H9 (cell line): ENCODE results near the gene TMEM169. TPM values are rescaled to one million over a fixed set of nuclear protein-coding genes. Genes with fewer than 3 reads are reported as not detected.
A peak's percentile ranks its signal among the peaks of the same experiment; 100 is the strongest.

Experiments used
- DNase-seq: peaks from one replicate; pipeline ENCODE4 v3.0.0-alpha.2; 2017
- H2AFZ ChIP-seq: one replicate; pipeline ENCODE4 v1.6.1; 2013; ENCODE audit warnings: mild to moderate bottlenecking, low read length, control low read depth, moderate library complexity
- H2AK5ac ChIP-seq: 2 replicates; pipeline ENCODE4 v1.6.1; 2013; ENCODE audit warnings: low read length, control low read depth, mixed read lengths; ENCODE audit not compliant: insufficient read length
- H2BK120ac ChIP-seq: one replicate; pipeline ENCODE4 v1.6.1; 2013; ENCODE audit warnings: low read depth, mild to moderate bottlenecking, low read length, control low read depth, inconsistent platforms; ENCODE audit not compliant: poor library complexity, severe bottlenecking
- H2BK12ac ChIP-seq: 2 replicates; pipeline ENCODE4 v1.6.1; 2013; ENCODE audit warnings: low read length, control low read depth, mixed read lengths, low read depth; ENCODE audit not compliant: insufficient read length
- H2BK15ac ChIP-seq: 2 replicates; pipeline ENCODE4 v1.6.1; 2013; ENCODE audit warnings: low read depth, low read length, control low read depth
- H2BK20ac ChIP-seq: one replicate; pipeline ENCODE4 v1.6.1; 2013; ENCODE audit warnings: low read depth, mild to moderate bottlenecking, low read length, control low read depth, inconsistent platforms; ENCODE audit not compliant: poor library complexity, severe bottlenecking
- H2BK5ac ChIP-seq: 2 replicates; pipeline ENCODE4 v1.6.1; 2013; ENCODE audit warnings: low read length, control low read depth, mixed read lengths; ENCODE audit not compliant: insufficient read length
- H3K14ac ChIP-seq: 2 replicates; pipeline ENCODE4 v1.6.1; 2013; ENCODE audit warnings: low read length, control low read depth; ENCODE audit not compliant: insufficient read depth
- H3K18ac ChIP-seq: 2 replicates; pipeline ENCODE4 v1.6.1; 2013; ENCODE audit warnings: low read depth, mild to moderate bottlenecking, mixed read lengths, low read length, control low read depth; ENCODE audit not compliant: insufficient read length
- H3K23ac ChIP-seq: 2 replicates; pipeline ENCODE4 v1.6.1; 2013; ENCODE audit warnings: low read length, control low read depth, mixed read lengths, low read depth; ENCODE audit not compliant: insufficient read length
- H3K23me2 ChIP-seq: 2 replicates; pipeline ENCODE4 v1.6.1; 2013; ENCODE audit warnings: low read depth, mild to moderate bottlenecking, mixed read lengths, low read length, control low read depth; ENCODE audit not compliant: insufficient read length, poor library complexity, severe bottlenecking
- H3K27ac ChIP-seq: 2 replicates; pipeline ENCODE4 v1.5.1; 2013; ENCODE audit warnings: low read length, control low read depth, mixed read lengths, low read depth; ENCODE audit not compliant: insufficient read length
- H3K27me3 ChIP-seq: 2 replicates; pipeline ENCODE4 v1.6.1; 2013; ENCODE audit warnings: low read length, control low read depth, inconsistent platforms; ENCODE audit not compliant: insufficient read depth
- H3K4ac ChIP-seq: 2 replicates; pipeline ENCODE4 v1.6.1; 2013; ENCODE audit warnings: low read depth, mild to moderate bottlenecking, control low read depth, inconsistent platforms, low read length, moderate library complexity
- H3K4me1 ChIP-seq: 2 replicates; pipeline ENCODE4 v1.6.1; 2013; ENCODE audit warnings: low read length, control low read depth, inconsistent platforms; ENCODE audit not compliant: insufficient read depth
- H3K4me2 ChIP-seq: 2 replicates; pipeline ENCODE4 v1.6.1; 2013; ENCODE audit warnings: low read length, control low read depth, mixed read lengths; ENCODE audit not compliant: insufficient read length, insufficient read depth
- H3K56ac ChIP-seq: 2 replicates; pipeline ENCODE4 v1.6.1; 2013; ENCODE audit warnings: low read depth, mild to moderate bottlenecking, mixed read lengths, low read length, control low read depth; ENCODE audit not compliant: insufficient read length
- H3K79me1 ChIP-seq: 2 replicates; pipeline ENCODE4 v1.6.1; 2013; ENCODE audit warnings: low read depth, mild to moderate bottlenecking, moderate library complexity, low read length, control low read depth, inconsistent platforms; ENCODE audit not compliant: insufficient read depth, poor library complexity, severe bottlenecking
- H3K79me2 ChIP-seq: 2 replicates; pipeline ENCODE4 v1.6.1; 2013; ENCODE audit warnings: low read length, control low read depth, inconsistent platforms; ENCODE audit not compliant: insufficient read depth
- H3K9ac ChIP-seq: 2 replicates; pipeline ENCODE4 v1.6.1; 2013; ENCODE audit warnings: low read length, control low read depth, mixed read lengths; ENCODE audit not compliant: insufficient read length; ENCODE audit errors: extremely low read depth
- H3K9me3 ChIP-seq: one replicate; pipeline ENCODE4 v1.6.1; 2013; ENCODE audit warnings: low read depth, low read length, inconsistent platforms; ENCODE audit not compliant: control insufficient read depth
- H3T11ph ChIP-seq: one replicate; pipeline ENCODE4 v1.6.1; 2013; ENCODE audit warnings: mild to moderate bottlenecking, low read length, control low read depth, inconsistent platforms
- H4K20me1 ChIP-seq: one replicate; pipeline ENCODE4 v1.6.1; 2013; ENCODE audit not compliant: control insufficient read depth, insufficient read length, insufficient read depth
- H4K5ac ChIP-seq: 2 replicates; pipeline ENCODE4 v1.6.1; 2013; ENCODE audit warnings: low read depth, mild to moderate bottlenecking, mixed read lengths, low read length, control low read depth; ENCODE audit not compliant: insufficient read length
- H4K8ac ChIP-seq: replicated peaks from 2 replicates; pipeline ENCODE4 v1.6.1; 2013; ENCODE audit warnings: low read length, control low read depth, mixed read lengths, low read depth; ENCODE audit not compliant: insufficient read length
- H4K91ac ChIP-seq: 2 replicates; pipeline ENCODE4 v1.6.1; 2013; ENCODE audit warnings: low read depth, mild to moderate bottlenecking, moderate library complexity, mixed read lengths, low read length, control low read depth; ENCODE audit not compliant: insufficient read length
- H3K27ac Mint-ChIP-seq, 3 experiments: 2 replicates in 2 of 3; 3 replicates in 1 of 3; pipeline ENCODE4 v1.8.0; 2020 to 2021; ENCODE audit warnings: mixed read lengths in 3 of 3, mild to moderate bottlenecking in 1 of 3, moderate library complexity in 1 of 3
- H3K27me3 Mint-ChIP-seq: 2 replicates; pipeline ENCODE4 v1.8.0; 2021; ENCODE audit warnings: low read depth, mild to moderate bottlenecking, moderate library complexity, mixed read lengths
- H3K36me3 Mint-ChIP-seq, 3 experiments: 2 replicates in 2 of 3; 3 replicates in 1 of 3; pipeline ENCODE4 v1.8.0; 2020 to 2021; ENCODE audit warnings: low read depth in 3 of 3, mixed read lengths in 3 of 3; ENCODE audit not compliant: insufficient read depth in 1 of 3
- H3K4me1 Mint-ChIP-seq, 2 experiments: 2 replicates each; pipeline ENCODE4 v1.8.0; 2020; ENCODE audit warnings: mixed read lengths in 2 of 2
- H3K4me3 Mint-ChIP-seq, 2 experiments: 2 replicates in 1 of 2; 3 replicates in 1 of 2; pipeline ENCODE4 v1.8.0; 2020 to 2021; ENCODE audit warnings: mild to moderate bottlenecking in 2 of 2, mixed read lengths in 2 of 2, moderate library complexity in 1 of 2
- H3K9me3 Mint-ChIP-seq, 2 experiments: 2 replicates in 1 of 2; 3 replicates in 1 of 2; pipeline ENCODE4 v1.8.0; 2020; ENCODE audit warnings: mild to moderate bottlenecking in 2 of 2, mixed read lengths in 2 of 2, moderate library complexity in 1 of 2
- CTCF ChIP-seq: fragments of 200-600 bp; sonication (generic); conservative IDR thresholded peaks from 3 replicates; pipeline ENCODE4 v1.8.0; 2021; ENCODE audit warnings: antibody characterized with exemption, mild to moderate bottlenecking
- WGBS: extraction: QIAGEN DNeasy Blood & Tissue Kit; methylation state at CpG from one replicate; pipeline ENCODE4 v1.1.7; 2013; ENCODE audit warnings: missing lambda C conversion rate, low lambda C conversion rate, mixed read lengths; ENCODE audit not compliant: insufficient read length; ENCODE audit errors: extremely low coverage; 5-methylcytosine and 5-hydroxymethylcytosine counted together
- total RNA-seq: library from RNA; stranded (reverse); gene quantifications from 2 replicates; pipeline ENCODE4 v1.2.1, GENCODE V29; 2021

TMEM169 gene
- total RNA-seq, 1 experiment from 2014 or later: 1.0 TPM

- no peak overlapping the region for H2BK12ac ChIP-seq
- H2BK120ac ChIP-seq: no peak overlapping the region
- no peaks in the 10 kb centered on the region for H3K27me3 ChIP-seq
- no peaks in the 10 kb centered on the region for H3K79me1 ChIP-seq
- H3K4ac ChIP-seq: no peak overlapping the region
- no peak overlapping the region for H4K5ac ChIP-seq
- Mint-ChIP-seq H3K27me3 (no peaks in the 10 kb centered on the region), H3K9me3 (no peaks in the 10 kb centered on the region), H3K27ac (peak overlapping the region in 1 of 3 experiments; percentile 46; a peak in 2 of 7 replicates), H3K4me3 (no peak overlapping the region), H3K4me1 (peaks cover 2 to 4% of the 10 kb centered on the region in 2 experiments; a peak in 3 of 4 replicates), H3K36me3 (peaks cover 0 to 8% (median 0%) of the 10 kb centered on the region in 3 experiments; a peak in 6 of 7 replicates)
- H4K8ac ChIP-seq: no peak overlapping the region
- no peak overlapping the region for H3T11ph ChIP-seq
- H3K4me1 ChIP-seq: no peaks in the 10 kb centered on the region
- H3K27ac ChIP-seq: no peak overlapping the region
- no peak overlapping the region for H2BK5ac ChIP-seq
- no peak overlapping the region for H3K9ac ChIP-seq
- H3K14ac ChIP-seq: no peak overlapping the region
- H3K56ac ChIP-seq: no peak overlapping the region
- no peak for TF ChIP-seq CTCF
- no peaks in the 10 kb centered on the region for H3K9me3 ChIP-seq
- H4K20me1 ChIP-seq: no peaks in the 10 kb centered on the region
- DNase-seq: no peak
- no peak overlapping the region for H2AFZ ChIP-seq
- no CpG with 5 or more reads among the region's 6 CpGs for WGBS
- H2BK20ac ChIP-seq: no peak overlapping the region
- no peak overlapping the region for H2AK5ac ChIP-seq
- H3K18ac ChIP-seq: no peak overlapping the region
- no peak overlapping the region for H2BK15ac ChIP-seq
- no peak overlapping the region for H3K4me2 ChIP-seq
- no peak overlapping the region for H3K23ac ChIP-seq
- H4K91ac ChIP-seq: no peak overlapping the region
- H3K23me2 ChIP-seq: no peaks in the 10 kb centered on the region
- H3K79me2 ChIP-seq: no peaks in the 10 kb centered on the region
These were observed 5.9 kb upstream of the TMEM169 start for GRCh38 chr2:216075510-216076485.
